ENCODE measurements around the gene PRC1. TPM values are rescaled to one million over a fixed set of nuclear protein-coding genes. Genes with fewer than 3 reads are reported as not detected.
"Not testable (repeated sequence)": the region's sequence is repeated elsewhere in the genome, so short reads cannot be mapped to it uniquely, and the experiment has no call there.

The PRC1 gene
- total RNA-seq, 1 experiment from 2014 or later: 125 TPM

DNA sequence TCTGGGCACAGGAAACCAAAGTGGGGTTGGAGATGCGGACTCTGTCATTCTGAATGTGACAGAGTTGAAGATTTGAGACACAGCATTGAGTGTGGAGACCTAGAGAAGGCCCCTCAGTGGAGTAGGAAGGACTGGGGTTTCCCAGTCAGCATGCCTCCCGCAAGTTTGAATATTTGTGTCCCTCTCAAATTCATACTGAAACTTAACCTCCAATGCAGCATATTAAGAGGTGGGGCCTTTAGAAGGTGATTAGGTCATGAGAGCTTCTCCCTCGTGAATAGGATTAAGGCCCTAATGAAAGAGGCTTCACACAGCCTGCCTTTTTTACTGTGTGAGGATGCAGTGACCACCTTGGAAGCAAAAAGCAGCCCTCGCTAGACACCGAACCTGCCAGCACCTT lies 70.0 kb downstream of the PRC1 start:
- Mint-ChIP-seq H3K27ac (ENCODE audit: low read depth, unreplicated experiment) (no peak overlapping the region), H3K27me3 (ENCODE audit: insufficient read depth, unreplicated experiment) (no peaks in the 10 kb centered on the region), H3K4me3 (ENCODE audit: unreplicated experiment) (no peak overlapping the region), H3K9me3 (ENCODE audit: unreplicated experiment) (no peaks in the 10 kb centered on the region), H3K36me3 (ENCODE audit: insufficient read depth, unreplicated experiment) (peaks cover 27% of the 10 kb centered on the region), H3K4me1 (ENCODE audit: insufficient read depth, unreplicated experiment) (no peaks in the 10 kb centered on the region)
- ChIA-PET CTCF (interaction anchor here (0.6 to 4.6 kb wide), 2 partner anchors 8 to 220 kb away, joined by 3 to 49 read pairs; partner anchors contain the start of genes HDDC3 and UNC45A), POLR2A (interaction anchor here (1.3 kb wide), 1 partner anchor 21 kb away, joined by 3 read pairs; the partner anchor contains the start of gene MAN2A2)
- no TSS peak for BruUV-seq (replicated peaks)
- intact Hi-C loops (cut with micrococcal nuclease): no loop called here
- TF ChIP-seq, protein P1, sequence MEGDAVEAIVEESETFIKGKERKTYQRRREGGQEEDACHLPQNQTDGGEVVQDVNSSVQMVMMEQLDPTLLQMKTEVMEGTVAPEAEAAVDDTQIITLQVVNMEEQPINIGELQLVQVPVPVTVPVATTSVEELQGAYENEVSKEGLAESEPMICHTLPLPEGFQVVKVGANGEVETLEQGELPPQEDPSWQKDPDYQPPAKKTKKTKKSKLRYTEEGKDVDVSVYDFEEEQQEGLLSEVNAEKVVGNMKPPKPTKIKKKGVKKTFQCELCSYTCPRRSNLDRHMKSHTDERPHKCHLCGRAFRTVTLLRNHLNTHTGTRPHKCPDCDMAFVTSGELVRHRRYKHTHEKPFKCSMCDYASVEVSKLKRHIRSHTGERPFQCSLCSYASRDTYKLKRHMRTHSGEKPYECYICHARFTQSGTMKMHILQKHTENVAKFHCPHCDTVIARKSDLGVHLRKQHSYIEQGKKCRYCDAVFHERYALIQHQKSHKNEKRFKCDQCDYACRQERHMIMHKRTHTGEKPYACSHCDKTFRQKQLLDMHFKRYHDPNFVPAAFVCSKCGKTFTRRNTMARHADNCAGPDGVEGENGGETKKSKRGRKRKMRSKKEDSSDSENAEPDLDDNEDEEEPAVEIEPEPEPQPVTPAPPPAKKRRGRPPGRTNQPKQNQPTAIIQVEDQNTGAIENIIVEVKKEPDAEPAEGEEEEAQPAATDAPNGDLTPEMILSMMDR (IDR thresholded peaks at IDR 0.05; ENCODE audit: unreplicated experiment): no peak
- DNase-seq (ENCODE audit: unreplicated experiment): no peak

DNA sequence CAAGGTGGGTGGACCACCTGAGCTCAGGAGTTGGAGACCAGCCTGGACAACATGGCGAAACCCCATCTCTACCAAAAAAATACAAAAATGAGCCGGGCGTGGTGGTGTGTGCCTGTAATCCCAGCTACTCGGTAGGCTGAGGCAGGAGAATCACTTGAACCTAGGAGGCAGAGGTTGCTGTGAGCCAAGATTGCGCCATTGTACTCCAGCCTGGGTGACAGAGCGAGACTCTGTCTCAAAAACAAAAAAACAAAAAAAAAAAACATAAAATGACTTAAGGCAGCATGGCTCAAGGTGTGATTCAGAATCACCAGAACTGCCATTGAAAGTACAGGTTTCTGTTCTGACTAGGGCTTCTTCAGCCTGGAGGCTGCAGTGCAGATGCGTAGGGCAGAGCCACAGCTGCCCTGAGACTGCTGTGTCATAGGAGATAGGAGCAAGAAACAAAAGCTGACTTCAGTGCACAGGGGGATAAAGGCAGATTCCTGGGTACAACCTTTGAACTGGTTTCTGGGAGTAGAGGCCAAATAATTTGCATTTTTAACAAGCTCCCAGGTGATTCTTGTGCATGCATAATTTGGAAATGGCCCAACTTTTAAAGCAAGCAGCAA lies 71.5 kb downstream of the PRC1 start:
- ChIA-PET CTCF (interaction anchor here (0.6 to 4.6 kb wide), 4 partner anchors 10 to 140 kb away, joined by 4 to 49 read pairs (median 8); partner anchors contain the start of genes HDDC3, MAN2A2 and UNC45A), POLR2A (interaction anchor here (1.3 to 3.9 kb wide), 2 partner anchors 9 to 20 kb away, joined by 4 to 33 read pairs; partner anchors contain the start of genes HDDC3 and MAN2A2)
- intact Hi-C loops (cut with micrococcal nuclease); H3K9me3 Mint-ChIP-seq (ENCODE audit: unreplicated experiment); H3K4me3 Mint-ChIP-seq (ENCODE audit: unreplicated experiment); BruUV-seq (replicated peaks); H3K27ac Mint-ChIP-seq (ENCODE audit: low read depth, unreplicated experiment); H3K27me3 Mint-ChIP-seq (ENCODE audit: insufficient read depth, unreplicated experiment); H3K4me1 Mint-ChIP-seq (ENCODE audit: insufficient read depth, unreplicated experiment); DNase-seq (ENCODE audit: unreplicated experiment): not testable (repeated sequence)
- H3K36me3 Mint-ChIP-seq (ENCODE audit: insufficient read depth, unreplicated experiment): peaks cover 38% of the 10 kb centered on the region

DNA sequence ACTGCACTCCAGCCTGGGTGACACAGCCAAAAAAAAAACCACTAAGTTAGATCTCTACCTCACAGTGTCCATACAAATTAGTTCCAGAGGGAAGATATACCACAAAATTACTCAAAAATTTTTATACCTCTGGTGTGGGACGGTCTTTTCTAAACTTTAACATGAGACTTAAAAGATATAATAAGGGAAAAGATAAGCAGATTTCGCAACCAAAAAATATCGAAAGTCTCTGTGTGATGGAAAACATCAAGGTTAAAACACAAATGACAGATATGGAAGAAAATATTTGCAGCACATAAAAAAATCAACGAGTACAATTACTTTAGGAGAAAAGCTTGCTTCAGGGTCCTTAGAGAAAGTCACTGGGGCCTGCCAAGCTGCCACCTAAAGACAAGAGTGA lies 72.4 kb downstream of the PRC1 start:
- ChIA-PET POLR2A (interaction anchor here (3.9 kb wide), 1 partner anchor 10 kb away, joined by 33 read pairs; the partner anchor contains the start of gene HDDC3), CTCF (interaction anchor here (0.7 to 4.6 kb wide), 3 partner anchors 11 to 699 kb away, joined by 4 to 49 read pairs (median 9); partner anchors contain the start of genes HDDC3, MAN2A2 and UNC45A)
- TF ChIP-seq, protein P1 (IDR thresholded peaks at IDR 0.05; ENCODE audit: unreplicated experiment): no peak
- intact Hi-C loops (cut with micrococcal nuclease): no loop called here
- no peak overlapping the region for H3K4me3 Mint-ChIP-seq (ENCODE audit: unreplicated experiment)
- no peaks in the 10 kb centered on the region for H3K4me1 Mint-ChIP-seq (ENCODE audit: insufficient read depth, unreplicated experiment)
- H3K36me3 Mint-ChIP-seq (ENCODE audit: insufficient read depth, unreplicated experiment): peaks cover 38% of the 10 kb centered on the region
- DNase-seq (ENCODE audit: unreplicated experiment): no peak
- no peaks in the 10 kb centered on the region for H3K27me3 Mint-ChIP-seq (ENCODE audit: insufficient read depth, unreplicated experiment)
- no TSS peak for BruUV-seq (replicated peaks)
- H3K9me3 Mint-ChIP-seq (ENCODE audit: unreplicated experiment): no peaks in the 10 kb centered on the region
- no peak overlapping the region for H3K27ac Mint-ChIP-seq (ENCODE audit: low read depth, unreplicated experiment)

DNA sequence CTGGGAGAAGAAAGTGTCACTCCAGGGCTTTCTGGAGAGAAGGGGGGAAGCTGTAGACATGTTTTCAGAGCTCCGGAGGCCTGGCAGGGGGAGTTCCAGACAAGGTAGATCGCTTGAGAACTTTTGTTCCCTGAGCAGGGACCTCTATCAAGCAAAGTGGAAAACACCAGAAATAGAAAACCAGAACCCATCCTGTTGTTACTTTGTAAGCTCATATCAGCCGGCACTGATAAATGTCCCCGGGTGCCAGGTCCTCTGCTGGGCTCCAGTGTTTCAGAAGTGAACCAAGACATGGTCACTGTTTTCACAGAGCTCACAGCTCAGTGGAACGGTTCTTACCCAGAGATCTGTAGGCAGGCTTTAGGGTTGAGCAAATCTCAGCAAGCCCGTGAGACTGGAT lies 75.5 kb downstream of the PRC1 start:
- BruUV-seq (replicated peaks): no TSS peak
- CTCF ChIA-PET: interaction anchor here (0.5 to 1.2 kb wide), 2 partner anchors 12 to 14 kb away, joined by 3 to 4 read pairs; partner anchors contain the start of gene HDDC3
- H3K36me3 Mint-ChIP-seq (ENCODE audit: insufficient read depth, unreplicated experiment): peaks cover 49% of the 10 kb centered on the region

More for the DNA sequence above, 75.5 kb downstream of the PRC1 start:
- POLR2A ChIA-PET: interaction anchor here (1.0 to 1.9 kb wide), 2 partner anchors 11 to 13 kb away, joined by 3 to 6 read pairs; partner anchors contain the start of gene HDDC3
- Mint-ChIP-seq H3K4me3 (ENCODE audit: unreplicated experiment) (no peak overlapping the region), H3K27me3 (ENCODE audit: insufficient read depth, unreplicated experiment) (no peaks in the 10 kb centered on the region), H3K9me3 (ENCODE audit: unreplicated experiment) (no peaks in the 10 kb centered on the region), H3K4me1 (ENCODE audit: insufficient read depth, unreplicated experiment) (no peaks in the 10 kb centered on the region), H3K27ac (ENCODE audit: low read depth, unreplicated experiment) (no peak overlapping the region)
- TF ChIP-seq, protein P1 (IDR thresholded peaks at IDR 0.05; ENCODE audit: unreplicated experiment): no peak
- intact Hi-C loops (cut with micrococcal nuclease): no loop called here
- DNase-seq (ENCODE audit: unreplicated experiment): no peak
